CMK (cell line): ENCODE data around the gene LRMDA.

Experiments
- DNase-seq: peaks from one replicate; pipeline ENCODE4 v3.0.0-alpha.2; 2010; ENCODE audit warnings: low read depth

Gene LRMDA

DNA sequence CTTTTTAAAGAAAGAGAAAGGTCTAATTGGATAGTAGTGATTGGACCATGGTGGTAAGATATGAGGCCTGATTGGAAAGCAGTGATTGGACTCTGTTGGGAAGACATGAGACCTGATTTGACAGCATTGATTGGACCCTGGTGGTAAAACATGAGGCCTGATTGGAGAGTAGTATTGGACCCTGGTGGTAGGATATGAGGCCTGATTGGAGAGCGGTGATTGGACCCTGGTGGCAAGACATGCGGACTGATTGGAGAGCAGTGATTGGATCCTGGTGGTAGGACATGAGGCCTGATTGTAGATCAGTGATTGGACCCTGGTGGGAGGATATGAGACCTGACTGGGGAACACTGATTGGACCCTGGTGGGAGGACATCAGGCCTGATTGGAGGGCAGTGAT is 444.3 kb downstream of the LRMDA start:
- DNase-seq: no peak

DNA sequence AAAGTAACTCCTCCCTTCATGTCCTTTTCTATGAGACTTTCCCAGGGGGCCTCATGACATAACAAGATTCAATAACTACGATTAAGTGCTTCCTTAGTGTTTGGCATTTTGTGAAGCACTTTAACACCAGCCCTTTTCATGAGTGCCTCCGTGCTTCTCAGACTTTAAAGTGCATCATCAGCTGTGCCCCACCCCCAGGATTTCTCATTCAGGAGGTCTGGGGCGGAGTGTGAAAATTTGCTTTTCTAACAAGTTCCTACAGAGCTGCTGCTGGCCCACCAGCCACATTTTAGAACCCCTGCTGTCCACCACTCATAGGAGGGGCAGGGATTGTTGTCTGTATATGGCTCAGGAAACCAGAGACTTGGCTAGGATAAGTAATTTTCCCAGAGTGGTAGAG is 445.3 kb downstream of the LRMDA start:
- no peak for DNase-seq

DNA sequence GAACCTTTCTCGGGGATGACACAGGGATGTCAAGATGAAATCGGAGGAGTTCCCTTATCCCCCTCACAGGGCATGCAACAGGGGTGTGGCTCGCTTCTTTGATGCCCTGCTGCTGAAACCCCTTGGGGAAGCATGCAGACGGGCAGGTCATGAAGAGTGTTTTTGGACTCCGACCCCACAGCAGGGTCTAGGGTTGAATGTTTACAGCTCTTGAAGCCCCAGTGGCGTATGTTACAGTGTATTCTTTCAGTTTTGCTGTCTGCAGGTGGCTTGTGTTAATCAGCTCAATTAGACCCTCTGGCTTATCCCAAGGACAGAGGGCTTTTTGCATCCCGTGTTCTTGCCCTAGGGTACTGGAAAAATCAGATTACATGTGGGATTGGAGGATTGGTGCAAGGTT is 446.5 kb downstream of the LRMDA start:
- no peak for DNase-seq

DNA sequence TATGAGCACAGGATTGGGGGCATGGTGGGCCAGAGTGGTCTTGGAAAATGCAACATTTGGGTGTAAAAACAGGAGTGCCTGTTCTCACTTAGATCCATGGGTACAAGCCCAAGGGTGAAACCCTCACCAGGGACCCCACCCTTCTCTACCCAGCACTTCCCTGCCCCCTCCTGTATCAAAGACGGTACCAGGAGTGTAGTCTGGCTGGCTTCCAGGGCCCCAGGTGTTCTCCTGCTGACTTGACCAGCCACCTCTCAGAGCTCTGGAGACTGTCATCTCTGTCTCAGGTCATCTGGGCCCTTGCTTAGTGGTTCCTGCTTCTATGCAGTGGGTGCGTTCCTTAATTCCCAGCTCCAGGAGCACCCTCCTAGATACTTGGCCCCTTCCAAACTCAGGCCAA is 447.2 kb downstream of the LRMDA start:
- DNase-seq: no peak

DNA sequence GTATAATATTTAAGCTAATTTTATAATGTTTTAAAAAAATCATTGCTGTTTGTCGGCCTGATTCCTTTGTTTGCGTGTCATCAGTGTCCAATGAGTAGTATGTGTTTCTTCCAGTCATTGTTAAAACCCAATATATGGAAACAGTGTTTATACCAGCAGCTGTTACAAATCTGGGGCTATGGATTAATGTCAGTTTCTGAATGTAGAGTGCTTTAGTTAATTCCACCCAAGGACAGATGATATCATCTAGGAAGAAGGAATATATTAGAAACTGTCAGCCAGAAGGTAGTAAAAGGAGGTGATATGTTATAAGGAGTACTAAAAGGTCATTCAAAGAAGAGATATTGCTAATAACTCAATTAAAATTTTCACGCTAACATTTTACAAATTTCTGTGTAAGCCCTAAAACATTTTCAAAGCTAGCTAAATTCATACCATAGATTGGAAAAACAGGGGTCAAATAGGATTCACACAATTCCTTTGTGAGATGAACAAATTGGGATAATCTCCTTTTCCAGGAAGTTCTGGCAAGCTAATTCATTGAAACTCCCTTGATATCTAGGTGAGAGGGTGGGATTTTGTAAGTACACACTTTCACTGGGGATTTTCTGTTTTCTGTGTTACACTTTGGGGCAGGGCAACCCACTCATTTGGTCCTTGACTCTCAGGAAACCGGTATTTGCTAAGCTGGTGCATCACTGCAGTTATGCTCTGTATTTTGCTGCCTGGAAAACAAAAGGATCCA is 448.8 kb downstream of the LRMDA start:
- DNase-seq: no peak

DNA sequence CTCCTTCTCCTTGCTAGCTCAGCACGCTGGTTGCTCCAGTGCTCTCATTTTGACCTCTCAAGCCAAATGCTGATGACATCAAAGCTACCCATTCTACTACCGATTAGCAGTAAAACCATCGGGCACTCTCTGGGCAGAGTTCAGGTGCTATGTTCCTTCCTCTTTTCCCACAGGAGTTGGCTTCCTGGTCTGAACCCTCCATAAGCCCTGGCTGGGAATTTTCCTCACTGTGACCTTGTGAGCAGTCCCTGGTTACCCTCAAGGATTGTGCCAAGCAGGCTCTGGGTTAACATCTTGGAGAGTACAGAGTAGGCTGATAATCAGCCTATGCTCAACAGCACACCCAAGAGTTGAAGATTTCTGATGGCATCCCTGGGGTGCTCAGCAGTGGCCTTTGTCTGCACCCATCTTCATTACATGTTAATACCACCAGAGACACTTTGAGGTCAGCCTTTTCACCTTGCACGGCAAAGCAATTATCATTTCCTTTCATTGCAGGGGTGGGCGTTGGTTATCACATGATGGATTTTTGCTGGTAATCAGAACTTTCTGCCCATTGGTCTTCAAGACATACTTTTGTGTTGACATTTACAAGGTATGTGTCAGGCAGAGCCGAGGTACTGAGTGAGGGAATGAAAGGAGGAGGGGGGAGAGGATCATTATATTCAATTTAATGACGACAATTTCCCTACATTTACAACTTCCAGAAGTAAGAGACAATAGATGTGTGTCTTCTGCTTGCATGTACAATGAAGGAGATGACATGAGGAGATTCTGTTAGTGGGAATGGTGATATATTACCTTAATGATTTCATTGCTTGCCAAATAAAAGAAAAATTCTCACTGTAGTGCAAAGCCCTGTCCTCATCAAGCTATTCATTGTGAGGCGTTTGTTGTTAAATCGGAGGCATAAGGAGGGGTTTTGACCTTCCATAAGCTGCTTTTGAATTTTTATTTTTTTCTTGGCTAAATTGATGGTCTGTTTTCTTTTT is 452.0 kb downstream of the LRMDA start:
- DNase-seq: no peak

DNA sequence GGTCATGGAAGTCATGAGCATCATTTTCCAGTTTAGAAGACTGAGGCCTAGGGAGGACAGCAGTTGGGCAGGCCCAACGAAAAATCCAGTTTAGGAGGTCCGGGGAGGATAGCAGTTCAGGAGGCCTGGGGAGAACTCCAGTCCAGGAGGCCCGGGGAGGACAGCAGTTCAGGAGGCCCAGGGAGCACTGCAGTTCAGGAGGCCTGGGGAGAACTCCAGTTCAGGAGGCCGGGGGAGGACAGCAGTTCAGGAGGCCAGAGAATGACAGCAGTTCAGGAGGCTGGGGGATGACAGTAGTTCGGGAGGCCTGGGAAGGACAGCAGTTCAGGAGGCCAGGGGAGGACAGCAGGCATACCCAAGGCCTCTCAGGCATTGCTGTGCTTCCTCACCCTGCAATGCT is 453.4 kb downstream of the LRMDA start:
- no peak for DNase-seq

DNA sequence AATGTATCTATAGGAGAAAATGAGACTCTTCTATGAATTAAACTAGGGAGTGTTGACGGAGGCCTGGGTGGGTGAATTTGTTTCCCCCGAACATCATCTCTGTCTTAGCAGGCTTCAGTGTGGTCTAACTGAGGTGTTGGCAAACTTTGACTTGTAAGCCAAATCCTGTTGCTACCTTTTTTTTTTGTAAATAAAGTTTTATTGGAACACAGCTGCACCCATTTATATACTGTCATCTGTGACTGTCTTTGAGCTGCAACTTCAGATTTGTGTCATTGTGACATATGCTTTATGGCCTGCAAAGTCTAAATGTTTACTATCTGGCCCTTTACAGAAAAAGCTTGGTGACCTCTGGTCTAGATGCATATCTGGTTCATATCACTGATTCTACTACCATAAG is 455.9 kb downstream of the LRMDA start:
- DNase-seq: no peak

DNA sequence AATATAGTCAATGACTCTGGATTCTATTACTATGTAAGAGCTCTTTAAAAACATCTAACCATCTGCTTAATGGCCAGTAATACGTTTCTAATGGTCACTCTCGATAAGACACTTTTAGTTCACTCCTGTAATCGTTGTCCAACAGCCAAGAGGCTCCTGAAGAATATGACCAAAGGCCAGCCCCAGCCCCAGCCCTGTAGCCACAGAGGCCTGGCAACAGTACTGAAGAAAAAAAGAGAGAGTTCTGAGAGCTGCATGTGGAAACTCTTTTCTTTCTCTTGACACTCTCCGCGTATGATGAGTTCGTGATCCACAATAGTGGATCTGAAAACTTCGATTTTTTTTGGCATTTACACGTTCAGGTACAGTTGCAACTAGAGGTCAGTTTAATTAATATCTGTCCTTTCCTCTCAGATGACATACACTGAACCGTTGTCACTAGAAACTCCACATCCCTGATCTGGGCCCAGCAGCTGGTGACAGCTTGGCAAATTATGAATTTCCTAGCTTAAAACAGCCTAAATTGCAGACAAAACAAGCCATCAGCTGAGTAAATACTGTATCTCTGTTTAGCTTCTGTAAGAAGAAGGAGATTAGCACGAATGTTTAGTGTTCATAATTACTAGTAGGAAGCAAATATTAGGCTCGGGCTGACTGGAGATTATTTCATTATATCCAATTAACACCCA is 456.7 kb downstream of the LRMDA start:
- no peak for DNase-seq

DNA sequence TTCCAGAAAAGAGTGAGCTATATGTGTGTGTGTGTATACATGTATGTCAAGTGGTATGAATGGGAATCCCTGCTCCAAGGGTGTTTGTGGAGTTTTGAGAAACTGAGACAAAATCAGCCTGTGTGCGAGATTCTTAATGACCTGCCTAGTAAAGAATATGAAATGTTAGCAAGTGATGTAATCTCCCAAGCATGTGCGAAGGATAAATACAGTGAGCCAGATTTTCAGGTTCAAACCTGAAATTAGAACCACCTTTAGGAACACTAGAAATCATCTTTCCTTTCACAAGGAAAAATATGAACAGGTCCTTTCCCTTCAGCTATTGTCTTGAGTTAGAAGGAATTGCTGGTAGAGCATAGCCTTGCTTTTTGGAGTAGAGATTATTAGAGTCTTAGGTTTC is 457.6 kb downstream of the LRMDA start:
- no peak for DNase-seq

DNA sequence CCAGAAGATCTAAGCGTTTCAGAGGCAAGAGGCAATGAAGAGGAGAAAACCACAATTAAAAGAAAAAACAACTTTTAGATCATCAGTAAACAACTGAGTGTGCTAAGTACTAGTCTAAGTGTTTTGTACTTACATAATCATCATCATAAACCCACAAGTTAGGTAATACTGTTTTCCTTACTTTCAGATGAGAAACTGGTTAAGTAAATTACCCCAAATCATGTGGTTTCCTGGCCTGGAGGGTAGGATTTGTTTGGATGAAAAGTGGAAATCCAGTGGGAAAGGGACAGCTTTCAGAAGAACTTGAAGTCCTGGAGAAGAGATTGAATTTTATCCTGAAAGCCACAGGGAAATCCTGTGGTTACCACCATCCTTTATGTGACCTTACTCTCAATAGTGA is 463.3 kb downstream of the LRMDA start:
- no peak for DNase-seq

DNA sequence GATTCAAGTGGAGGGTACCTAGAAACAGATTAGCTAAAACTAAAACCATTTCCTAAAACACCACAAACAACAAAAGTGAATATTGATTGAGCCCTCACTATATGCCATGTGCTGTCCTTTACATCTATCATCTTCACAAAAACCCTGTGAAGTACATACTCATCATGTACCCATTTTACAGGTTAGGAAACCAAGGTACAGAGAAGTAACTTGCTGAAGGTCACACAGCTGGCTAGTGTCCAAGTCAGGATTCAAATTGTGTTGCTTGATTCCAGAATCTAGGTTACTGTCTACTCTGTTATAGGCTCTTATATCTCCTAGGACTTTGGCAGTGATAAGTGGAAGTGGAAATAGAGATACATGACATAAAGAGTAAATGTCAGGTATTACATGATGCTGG is 463.8 kb downstream of the LRMDA start:
- no peak for DNase-seq

DNA sequence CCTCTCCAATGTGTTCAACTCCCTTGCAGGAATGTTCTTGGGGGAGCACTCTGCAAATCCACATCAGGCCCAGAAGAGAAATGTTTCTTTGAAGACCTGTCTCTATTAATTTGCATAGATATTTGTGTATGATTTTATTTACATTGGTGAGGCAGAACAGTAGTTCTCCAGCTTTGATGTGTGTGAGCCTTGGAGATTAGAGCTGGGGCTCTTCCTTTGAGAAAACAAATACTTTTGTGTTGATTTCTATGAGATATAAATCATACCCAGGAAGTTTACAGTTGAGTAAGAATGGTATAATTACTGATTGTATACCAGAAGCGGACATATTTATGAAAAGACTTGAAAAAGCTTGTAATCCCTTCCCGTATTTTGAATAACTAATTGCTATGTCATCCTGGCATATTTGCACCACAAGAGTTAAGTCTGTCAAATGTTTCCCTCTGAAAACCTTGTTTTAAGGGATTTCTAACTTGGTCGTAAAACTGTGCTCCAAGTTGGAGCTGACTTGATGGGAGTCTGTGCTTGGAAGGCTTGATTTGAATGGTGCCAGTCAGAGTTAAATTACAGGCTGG is 468.5 kb downstream of the LRMDA start:
- DNase-seq: no peak

DNA sequence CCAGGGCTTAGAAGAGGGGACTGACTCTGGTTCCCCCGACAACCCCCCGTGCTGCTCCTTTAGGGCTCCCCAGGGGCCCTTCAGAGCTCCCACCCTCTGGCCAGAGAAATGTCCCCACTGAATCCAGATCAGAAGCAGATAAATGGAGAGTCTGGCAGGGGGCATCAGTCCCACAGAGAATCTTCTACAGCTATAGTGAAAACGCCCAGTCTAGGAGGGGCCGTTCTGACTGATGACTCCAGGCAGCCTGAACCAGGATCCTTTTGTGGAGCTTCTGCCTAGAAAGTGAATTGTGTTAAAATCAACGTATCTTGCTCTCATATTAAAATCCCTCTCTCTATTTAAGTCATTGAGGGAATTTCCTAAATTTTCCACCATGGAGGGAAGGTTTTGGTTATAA is 471.4 kb downstream of the LRMDA start:
- no peak for DNase-seq

DNA sequence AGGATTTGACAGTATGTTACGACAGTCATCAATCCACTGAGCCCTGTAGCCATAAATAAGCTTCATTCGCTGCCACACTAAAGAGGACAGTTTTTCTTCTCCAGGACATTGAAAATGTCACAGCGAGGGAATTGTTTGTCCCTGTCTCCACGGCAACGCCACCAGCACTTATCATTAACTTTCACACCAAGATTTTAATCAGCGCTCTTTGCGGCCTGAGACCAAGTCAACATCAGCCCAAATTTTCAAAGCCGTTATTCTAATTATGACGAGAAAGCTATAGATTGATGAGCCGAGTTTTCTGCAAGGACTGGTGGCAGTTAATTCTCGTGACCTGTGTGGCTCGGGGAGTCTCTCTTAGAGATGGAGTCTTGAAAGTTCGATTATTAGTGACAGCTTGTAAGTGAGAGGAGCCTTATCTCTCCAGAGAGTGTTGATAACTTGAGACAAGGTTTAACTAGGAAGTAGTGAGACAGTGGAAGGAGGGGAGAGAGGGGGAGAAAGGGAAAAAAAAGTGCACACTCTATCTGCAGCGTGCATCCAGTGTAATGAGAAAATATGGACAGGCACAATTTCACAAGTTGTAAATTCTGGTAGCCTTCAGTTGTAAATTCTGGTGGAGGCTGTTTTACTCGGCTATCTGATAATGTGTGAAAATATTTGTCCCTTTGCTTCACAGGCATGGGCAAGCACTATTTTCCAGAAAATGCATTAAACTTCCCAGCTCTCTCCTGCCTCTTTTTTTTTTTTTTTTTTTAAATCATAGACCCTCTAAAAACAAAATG is 473.3 kb downstream of the LRMDA start:
- DNase-seq: peak; percentile 8

DNA sequence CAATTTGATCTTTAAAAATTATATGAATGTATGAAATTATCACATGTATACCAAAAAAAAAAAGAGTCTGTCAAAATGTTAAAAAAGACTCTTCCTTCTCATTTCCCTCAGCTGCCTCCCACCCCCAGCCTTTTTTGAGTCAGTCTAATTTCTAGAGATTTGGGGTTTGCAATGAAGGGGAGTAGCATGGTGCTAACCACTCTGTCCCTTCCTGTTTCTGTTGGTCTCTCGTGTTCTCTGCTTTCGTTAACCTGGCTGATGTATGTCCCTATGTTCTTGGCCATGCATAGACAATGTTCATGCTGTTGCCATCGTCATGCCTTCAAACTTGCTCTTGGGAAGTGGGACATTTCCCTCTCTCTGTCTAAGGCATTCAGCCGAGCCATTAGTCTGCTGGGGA is 474.1 kb downstream of the LRMDA start:
- DNase-seq: no peak

DNA sequence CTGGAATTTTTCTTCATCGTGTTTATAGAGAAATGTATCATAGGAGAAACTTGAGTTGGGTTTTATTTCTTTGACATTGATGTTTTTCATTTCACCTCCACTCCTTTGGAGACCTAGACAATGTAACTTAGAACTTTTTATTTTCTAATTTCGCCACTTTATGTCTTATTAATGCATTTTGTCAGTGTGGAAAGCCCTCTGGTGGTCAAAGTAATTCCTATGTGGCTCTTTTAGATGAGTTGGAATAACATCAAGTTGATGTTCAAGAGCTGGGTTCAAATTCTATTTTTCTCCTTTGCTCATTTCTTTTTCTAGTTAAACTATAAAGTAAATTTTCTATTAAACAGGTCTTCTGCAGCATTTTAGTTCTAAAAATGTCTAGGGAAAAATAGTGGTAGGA is 478.6 kb downstream of the LRMDA start:
- no peak for DNase-seq

DNA sequence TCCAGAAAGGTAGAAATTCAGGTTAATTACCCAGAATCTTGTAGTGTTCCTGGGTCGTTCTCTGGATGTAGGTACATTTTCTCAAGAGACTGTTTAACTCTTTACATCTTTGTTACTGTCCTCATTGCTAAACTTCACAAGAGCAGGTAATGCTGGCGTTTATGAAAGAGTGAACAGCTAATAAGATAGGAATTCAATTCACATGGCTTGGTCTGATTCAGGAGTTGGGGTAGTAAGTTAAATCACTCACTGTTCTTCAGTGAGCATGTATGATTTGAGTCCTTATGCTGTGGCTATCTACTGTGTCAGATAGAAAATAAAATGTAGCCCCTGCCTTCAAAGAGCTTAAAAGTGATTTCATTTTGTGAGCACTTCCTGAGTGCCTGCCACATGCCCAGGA is 480.0 kb downstream of the LRMDA start:
- no peak for DNase-seq

DNA sequence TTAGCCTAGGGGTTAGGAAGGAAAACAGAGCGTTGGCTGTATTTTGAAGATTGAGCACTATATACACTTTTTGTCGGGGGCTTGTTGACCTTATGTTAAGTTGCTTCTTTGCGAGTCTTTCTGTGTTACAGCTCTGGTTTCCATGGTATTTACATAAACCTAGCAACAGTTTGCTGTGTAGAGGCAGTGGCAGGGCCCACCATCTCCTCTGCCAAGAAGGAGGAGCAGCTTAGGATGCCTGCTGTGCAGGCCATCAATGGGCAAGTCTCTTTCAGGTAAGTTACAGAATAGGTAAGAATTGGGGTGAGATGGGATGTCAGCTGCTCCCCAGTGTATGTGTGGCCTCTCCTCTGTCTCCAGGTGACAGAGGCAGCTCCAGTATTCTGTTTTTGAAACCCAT is 485.5 kb downstream of the LRMDA start:
- DNase-seq: no peak

DNA sequence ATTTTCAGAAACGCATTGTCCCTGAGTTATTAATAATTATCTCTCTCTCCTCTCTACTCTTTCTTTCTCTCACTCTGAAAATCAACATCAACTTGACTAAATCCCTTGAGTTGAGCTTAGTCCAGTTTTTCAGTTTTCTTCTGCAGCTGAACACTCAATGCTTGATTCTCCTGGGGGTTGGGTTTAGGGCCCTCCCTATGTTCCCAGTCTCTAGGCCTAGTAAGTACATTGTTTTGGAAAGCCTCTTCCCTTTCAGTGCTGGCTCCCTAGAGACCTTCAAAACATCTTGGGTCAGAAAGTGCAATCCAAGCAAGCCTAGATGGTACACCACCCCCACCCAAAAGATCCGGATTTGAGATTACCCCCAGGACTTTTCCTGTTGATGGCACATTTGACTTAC is 488.5 kb downstream of the LRMDA start:
- no peak for DNase-seq

DNA sequence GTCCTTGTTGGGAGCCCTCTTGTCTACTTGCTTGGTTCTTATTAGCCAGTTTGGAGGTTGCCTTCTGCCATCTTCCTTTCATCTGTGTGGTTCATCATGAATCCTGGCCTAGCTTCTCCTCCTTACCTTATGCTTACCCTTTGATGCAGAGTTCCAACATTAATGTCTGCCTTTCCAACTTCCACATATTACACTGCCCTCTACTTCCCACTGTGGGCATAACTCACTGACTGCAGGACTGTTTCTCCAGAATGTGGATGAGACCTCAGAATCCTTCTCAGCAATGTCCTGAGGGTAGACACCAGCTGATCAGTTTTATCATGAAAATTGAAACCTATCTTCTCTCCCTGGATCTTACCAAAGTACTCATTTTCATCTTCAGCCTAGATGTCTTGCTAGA is 491.0 kb downstream of the LRMDA start:
- DNase-seq: no peak
